Pancreas (tissue), 10 donors: ENCODE results near the gene PCSK6. TPM values are rescaled to one million over a fixed set of nuclear protein-coding genes. Genes with fewer than 3 reads are reported as not detected.

ENCODE experiments used
- ATAC-seq, 4 donors: fragments of 200-7000 bp; cut with Tn5 transposase; one replicate each; pipeline versions ENCODE4 v1.8.0 to v1.9.1; 2020; ENCODE audit warnings: mild to moderate bottlenecking in 4 of 4, moderate library complexity in 4 of 4
- DNase-seq, 6 donors: peaks; one replicate each; pipeline ENCODE4 v3.0.0-alpha.2; 2020
- FAIRE-seq: peaks from 2 replicates; lab custom pipeline; 2012; peaks lifted over from hg19 to GRCh38; lab: Jason Lieb, UNC
- H3K27ac ChIP-seq, 4 donors: fragments of 200-600 bp; sonication (generic); 1 replicate in 3 of 4; 2 replicates in 1 of 4; pipeline versions ENCODE4 v1.5.0 to v1.8.0; 2020
- H3K27me3 ChIP-seq, 4 donors: fragments of 200-600 bp; one replicate each; pipeline ENCODE4 v1.8.0; 2021
- H3K36me3 ChIP-seq, 3 donors: fragments of 200-600 bp; sonication (generic) in 1 of 3; one replicate each; pipeline versions ENCODE4 v1.5.0 to v1.8.0; 2020 to 2021
- H3K4me1 ChIP-seq, 3 donors: fragments of 200-600 bp; one replicate each; pipeline ENCODE4 v1.8.0; 2021
- H3K4me3 ChIP-seq, 4 donors: fragments of 200-600 bp; sonication (generic) in 2 of 4; one replicate each; pipeline versions ENCODE4 v1.5.0 to v1.8.0; 2020 to 2021
- H3K9me3 ChIP-seq, 4 donors: fragments of 200-600 bp; one replicate each; pipeline ENCODE4 v1.8.0; 2021
- WGBS, 2 donors: extraction: QIAGEN DNeasy Blood & Tissue Kit; methylation state at CpG; one replicate each; pipeline ENCODE4 v1.1.7; 2013; 5-methylcytosine and 5-hydroxymethylcytosine counted together
- intact Hi-C, 3 donors: fragments of 100-400 bp; cut with DNase I; formaldehyde crosslinking; loops; one replicate each; pipeline versions ENCODE4 v1.11.1 to v1.14.2; 2022
- polyA plus RNA-seq, 2 donors: library from polyadenylated mRNA; stranded (reverse); fragments of 200-250 nt; gene quantifications; one replicate each; pipeline ENCODE4 v1.2.3, GENCODE V29; 2013
- total RNA-seq, 6 donors: library from RNA; stranded (reverse); fragmentation: NEBNext Ultra II Directional in 4 of 6; extraction: Animal tissue kit (Norgen Biotek cat#: 25700) in 4 of 6; gene quantifications; one replicate each; pipeline versions ENCODE4 v1.2.1 to v1.2.4, GENCODE V29; 2021 to 2023
- TF ChIP-seq, protein P1 (sequence below), 4 donors: fragments of 200-600 bp; sonication (generic) in 3 of 4; IDR thresholded peaks; one replicate each; pipeline versions ENCODE4 v1.5.0 to v1.8.0; 2021; ENCODE audit warnings: antibody characterized with exemption in 4 of 4
- donor health status: healthy with polysubstance abuse.
- donor health status: DM: no; HTN: no; CAD: no; lungs with moderate emphysema.
- donor health status: DM: no; HTN: no; CAD: no.
- donor health status: control.
- donor health status: control.
- donor health status: Bipolar disorder and iron deficiency.
- donor health status: DM: yes; HTN: yes; CAD: no.
- donor health status: DM: no; HTN: no; CAD: no.
- donor health status: DM: no; HTN: no; CAD: no.
- donor health status: DM: yes; HTN: yes; CAD: no.

The PCSK6 gene
- total and polyA plus RNA-seq, 8 donors, result 0.87 to 4.5 (median 3.0) TPM

DNA sequence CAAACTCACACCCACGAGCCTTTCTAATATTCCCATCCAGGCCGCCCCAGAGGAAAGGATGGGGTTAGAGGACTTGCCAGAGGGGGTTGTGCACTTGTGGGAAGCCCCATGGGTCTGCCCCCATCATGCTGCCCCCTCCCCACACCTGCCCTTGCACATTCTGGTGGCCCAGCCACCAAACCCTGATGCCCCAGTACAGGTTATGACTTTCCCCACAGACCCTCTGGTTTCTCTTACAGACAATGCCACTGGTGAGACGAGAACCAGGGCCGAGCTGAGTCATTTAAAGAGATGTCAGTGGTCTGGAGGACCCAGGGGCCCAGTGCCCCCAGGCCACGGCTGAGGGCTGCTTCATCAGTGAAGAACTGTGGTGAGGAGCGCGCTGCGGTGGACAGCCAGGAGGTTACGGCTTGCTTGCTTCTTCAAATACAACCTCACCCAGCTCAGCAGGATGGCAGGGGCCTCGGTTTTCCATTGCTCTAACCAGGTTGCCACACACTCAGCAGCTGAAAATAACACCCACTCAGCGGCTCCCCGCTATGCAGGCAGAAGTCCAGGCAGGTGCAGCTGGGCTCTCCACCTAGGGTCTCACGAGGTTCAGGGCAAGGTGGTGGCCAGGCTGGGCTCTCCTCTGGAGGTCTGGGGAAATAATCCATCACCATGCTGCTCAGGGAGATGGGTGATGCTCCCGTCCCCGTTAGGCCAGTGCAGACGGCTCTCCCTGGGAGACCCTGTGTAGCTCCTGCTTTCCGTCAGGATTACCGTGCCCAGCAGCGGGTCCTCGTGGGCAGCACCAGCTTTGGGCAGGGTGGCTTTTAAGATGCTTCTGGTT lies 180.7 kb downstream of the PCSK6 start:
- ATAC-seq, result no peak
- no peak overlapping the region for H3K27ac ChIP-seq
- TF ChIP-seq, protein P1, sequence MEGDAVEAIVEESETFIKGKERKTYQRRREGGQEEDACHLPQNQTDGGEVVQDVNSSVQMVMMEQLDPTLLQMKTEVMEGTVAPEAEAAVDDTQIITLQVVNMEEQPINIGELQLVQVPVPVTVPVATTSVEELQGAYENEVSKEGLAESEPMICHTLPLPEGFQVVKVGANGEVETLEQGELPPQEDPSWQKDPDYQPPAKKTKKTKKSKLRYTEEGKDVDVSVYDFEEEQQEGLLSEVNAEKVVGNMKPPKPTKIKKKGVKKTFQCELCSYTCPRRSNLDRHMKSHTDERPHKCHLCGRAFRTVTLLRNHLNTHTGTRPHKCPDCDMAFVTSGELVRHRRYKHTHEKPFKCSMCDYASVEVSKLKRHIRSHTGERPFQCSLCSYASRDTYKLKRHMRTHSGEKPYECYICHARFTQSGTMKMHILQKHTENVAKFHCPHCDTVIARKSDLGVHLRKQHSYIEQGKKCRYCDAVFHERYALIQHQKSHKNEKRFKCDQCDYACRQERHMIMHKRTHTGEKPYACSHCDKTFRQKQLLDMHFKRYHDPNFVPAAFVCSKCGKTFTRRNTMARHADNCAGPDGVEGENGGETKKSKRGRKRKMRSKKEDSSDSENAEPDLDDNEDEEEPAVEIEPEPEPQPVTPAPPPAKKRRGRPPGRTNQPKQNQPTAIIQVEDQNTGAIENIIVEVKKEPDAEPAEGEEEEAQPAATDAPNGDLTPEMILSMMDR (IDR thresholded peaks at IDR 0.05), result no peak
- 86 to 93% methylated on average over 20 of the region's 20 CpGs for WGBS, 2 donors
- no peaks in the 10 kb centered on the region for H3K36me3 ChIP-seq
- no peak for FAIRE-seq
- H3K9me3 ChIP-seq, result no peaks in the 10 kb centered on the region
- H3K4me1 ChIP-seq, result no peaks in the 10 kb centered on the region
- DNase-seq, result no peak
- H3K27me3 ChIP-seq, result no peaks in the 10 kb centered on the region
- intact Hi-C loops, result loop anchor here in 2 of 3 donors (5.0 to 10.0 kb wide), 2 partner anchors 328 to 336 kb away; no protein-coding TSS in a partner anchor
- H3K4me3 ChIP-seq, result no peak overlapping the region

DNA sequence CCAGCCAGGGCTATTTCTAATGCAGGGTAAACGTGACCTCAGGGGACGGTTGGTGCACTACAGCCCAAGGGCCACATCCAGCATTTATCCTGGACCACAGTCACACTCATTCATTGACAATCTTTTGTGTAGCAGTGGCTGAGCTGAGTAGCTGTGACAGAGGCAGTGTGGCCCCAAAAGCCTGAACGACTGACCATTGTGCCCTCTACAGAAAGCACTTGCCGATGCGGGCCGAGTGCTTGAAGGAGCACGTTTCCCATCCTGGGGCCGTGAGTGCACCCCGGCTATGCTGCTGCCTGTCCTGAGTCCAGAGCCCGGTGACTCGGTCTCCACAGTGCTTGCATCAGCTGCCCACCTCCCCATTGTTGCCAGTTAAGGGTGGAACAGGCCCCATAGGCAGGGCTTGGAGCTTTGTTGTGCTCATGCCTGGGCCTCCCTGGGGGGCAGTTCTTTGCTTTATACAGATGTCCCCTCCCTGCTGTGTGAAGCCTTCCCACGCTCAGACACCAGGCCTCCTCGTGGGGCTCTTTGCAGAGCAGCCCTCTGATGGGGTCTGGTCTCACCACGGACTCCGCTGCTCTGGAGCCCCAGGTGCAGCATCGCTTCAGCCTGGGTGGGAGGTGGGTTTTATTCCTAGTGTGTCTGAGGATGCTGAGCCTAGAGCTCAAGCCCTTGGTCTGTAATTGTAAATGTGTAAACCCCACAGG lies 181.5 kb downstream of the PCSK6 start:
- FAIRE-seq (no peak), DNase-seq (no peak), ATAC-seq (no peak)
- H3K4me3 ChIP-seq, result no peak overlapping the region
- H3K36me3 ChIP-seq, result no peaks in the 10 kb centered on the region
- no peaks in the 10 kb centered on the region for H3K9me3 ChIP-seq
- 81 to 85% methylated on average over 16 of the region's 16 CpGs for WGBS, 2 donors
- intact Hi-C loops, result loop anchor here in 2 of 3 donors (5.0 to 10.0 kb wide), 2 partner anchors 329 to 337 kb away; no protein-coding TSS in a partner anchor
- TF ChIP-seq, protein P1 (IDR thresholded peaks at IDR 0.05), result no peak
- H3K27me3 ChIP-seq, result no peaks in the 10 kb centered on the region
- no peaks in the 10 kb centered on the region for H3K4me1 ChIP-seq
- no peak overlapping the region for H3K27ac ChIP-seq

DNA sequence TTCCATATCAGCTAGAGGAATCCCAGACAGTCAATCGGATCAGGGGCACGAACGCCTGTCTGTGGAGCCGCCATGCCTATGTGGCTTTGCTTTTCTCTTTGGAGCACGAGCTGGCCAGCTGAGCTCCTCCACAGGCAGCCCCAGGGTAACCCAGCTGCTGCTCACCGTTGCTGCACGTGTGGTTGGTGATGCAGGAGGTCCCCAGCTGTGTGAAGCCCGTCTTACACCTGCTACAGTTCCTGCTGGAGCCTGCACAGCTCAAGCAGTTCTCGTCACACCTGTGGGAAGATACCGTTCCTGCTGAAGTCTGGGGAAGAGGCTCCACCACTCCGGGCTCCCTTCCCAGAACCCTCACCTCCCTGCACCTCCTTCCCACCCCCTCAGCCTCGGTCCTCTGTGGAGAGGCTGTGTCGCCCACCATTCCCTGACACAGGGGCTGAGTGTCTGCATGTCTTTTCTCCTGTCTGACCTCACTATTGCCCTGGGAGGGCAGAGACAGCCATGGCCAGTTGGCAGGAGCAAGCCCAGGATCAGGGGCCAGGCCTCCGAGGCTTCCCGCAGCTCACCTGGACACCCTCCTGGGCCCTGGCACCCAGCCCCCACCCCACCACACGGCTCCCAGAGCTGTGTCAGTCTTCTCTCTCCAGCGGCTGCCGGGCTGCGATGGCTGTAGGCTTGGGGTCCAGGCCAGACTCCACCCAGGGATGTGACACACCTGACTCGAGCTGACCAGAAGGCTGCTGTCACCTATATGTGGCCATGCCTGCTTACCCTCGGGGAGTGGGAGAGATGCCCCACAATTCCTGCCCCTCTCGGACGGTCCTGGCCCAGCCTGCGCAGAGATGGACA lies 182.2 kb downstream of the PCSK6 start:
- H3K9me3 ChIP-seq, result no peaks in the 10 kb centered on the region
- H3K36me3 ChIP-seq, result no peaks in the 10 kb centered on the region
- TF ChIP-seq, protein P1 (IDR thresholded peaks at IDR 0.05), result no peak
- H3K27me3 ChIP-seq, result no peaks in the 10 kb centered on the region
- intact Hi-C loops, result loop anchor here in 2 of 3 donors (5.0 to 10.0 kb wide), 2 partner anchors 330 to 338 kb away; no protein-coding TSS in a partner anchor
- no peaks in the 10 kb centered on the region for H3K4me1 ChIP-seq
- no peak overlapping the region for H3K27ac ChIP-seq
- 64 to 75% methylated on average over 24 of the region's 24 CpGs for WGBS, 2 donors
- DNase-seq (no peak), ATAC-seq (no peak), FAIRE-seq (no peak)
- no peak overlapping the region for H3K4me3 ChIP-seq

DNA sequence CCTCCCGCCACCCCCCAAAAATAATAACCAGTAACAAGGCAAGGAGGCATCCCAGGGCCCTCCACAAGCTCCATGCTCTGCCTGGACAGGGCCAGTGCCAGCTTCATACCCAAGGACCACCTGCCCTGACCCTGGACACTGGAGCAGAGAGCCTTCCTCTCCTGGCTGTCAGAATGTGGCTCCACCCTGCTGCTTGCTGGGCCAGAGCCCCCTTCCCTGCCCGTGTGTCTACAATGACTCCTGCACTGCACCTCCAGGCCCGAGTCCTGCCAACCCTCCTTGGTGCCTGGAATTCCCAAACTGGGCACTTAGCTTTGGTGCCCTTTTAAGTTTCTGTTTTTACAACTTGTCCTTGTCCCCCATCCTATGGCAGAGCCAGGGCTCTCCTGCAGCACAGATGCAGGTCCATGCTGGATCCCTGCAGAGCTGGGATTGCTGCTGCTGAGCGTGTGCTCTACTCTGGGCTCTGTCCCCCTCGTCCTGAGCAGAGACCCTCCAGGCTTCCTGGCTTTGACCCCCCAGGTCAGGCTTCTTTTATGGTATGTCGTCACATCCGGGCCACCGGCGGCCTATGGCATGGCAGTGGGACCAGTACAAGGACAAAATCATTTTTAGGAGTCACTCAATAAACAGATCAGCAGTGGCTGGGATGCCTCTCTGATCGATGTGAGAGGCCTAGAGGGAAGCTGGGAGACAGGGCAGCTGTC lies 183.0 kb downstream of the PCSK6 start:
- FAIRE-seq (no peak), DNase-seq (no peak), ATAC-seq (no peak)
- H3K36me3 ChIP-seq, result no peaks in the 10 kb centered on the region
- intact Hi-C loops, result loop anchor here in 2 of 3 donors (5.0 to 10.0 kb wide), 2 partner anchors 331 to 338 kb away; no protein-coding TSS in a partner anchor
- no peaks in the 10 kb centered on the region for H3K27me3 ChIP-seq
- no peaks in the 10 kb centered on the region for H3K4me1 ChIP-seq
- TF ChIP-seq, protein P1 (IDR thresholded peaks at IDR 0.05), result no peak
- 73 to 84% methylated on average over 10 of the region's 10 CpGs for WGBS, 2 donors
- no peaks in the 10 kb centered on the region for H3K9me3 ChIP-seq
- H3K4me3 ChIP-seq, result no peak overlapping the region
- no peak overlapping the region for H3K27ac ChIP-seq
